AG08395 (cell line): ENCODE data around the gene C1QTNF9.
"Not testable (repeated sequence)": the region's sequence is repeated elsewhere in the genome, so short reads cannot be mapped to it uniquely, and the experiment has no call there.

Experiments
- DNase-seq: peaks from one replicate; pipeline ENCODE4 v3.0.0; 2012; ENCODE audit warnings: mixed read lengths, low spot score

Gene C1QTNF9

GRCh38 chr13:24309300-24309699 is at the start of gene C1QTNF9:
Gene C1QTNF9, plus strand, starts transcription at chr13:24309580. Its CDS starts 6,424 bp downstream, at chr13:24316004.
- DNase-seq = not testable (repeated sequence)

- no peak for DNase-seq
These were observed 47.8 kb upstream of the C1QTNF9 start for GRCh38 chr13:24261566-24261965.

- peak; percentile 14 for DNase-seq
These were observed 45.7 kb upstream of the C1QTNF9 start for GRCh38 chr13:24263632-24264031.

GRCh38 chr13:24264976-24265375 is 44.4 kb upstream of the C1QTNF9 start:
- DNase-seq = no peak

GRCh38 chr13:24265453-24265852 is 43.9 kb upstream of the C1QTNF9 start:
- no peak for DNase-seq

GRCh38 chr13:24267274-24267673 is 42.1 kb upstream of the C1QTNF9 start:
- peak; percentile 54 for DNase-seq

GRCh38 chr13:24267801-24268200 is 41.6 kb upstream of the C1QTNF9 start:
- no peak for DNase-seq

- DNase-seq = no peak
These were observed 39.6 kb upstream of the C1QTNF9 start for GRCh38 chr13:24269821-24270220.

- DNase-seq = peak; percentile 72
These were observed 38.7 kb upstream of the C1QTNF9 start for GRCh38 chr13:24270639-24271141.

- no peak for DNase-seq
These were observed 38.2 kb upstream of the C1QTNF9 start for GRCh38 chr13:24271231-24271600.

- peak; percentile 49 for DNase-seq
These were observed 37.6 kb upstream of the C1QTNF9 start for GRCh38 chr13:24271601-24272451.

- DNase-seq = no peak
These were observed 36.8 kb upstream of the C1QTNF9 start for GRCh38 chr13:24272452-24273161.

- no peak for DNase-seq
These were observed 35.5 kb upstream of the C1QTNF9 start for GRCh38 chr13:24273926-24274325.

GRCh38 chr13:24274452-24275021 is 34.8 kb upstream of the C1QTNF9 start:
- DNase-seq = no peak

- no peak for DNase-seq
These were observed 34.3 kb upstream of the C1QTNF9 start for GRCh38 chr13:24275041-24275440.

- DNase-seq = no peak
These were observed 33.1 kb upstream of the C1QTNF9 start for GRCh38 chr13:24276306-24276705.

GRCh38 chr13:24276861-24277260 is 32.5 kb upstream of the C1QTNF9 start:
- no peak for DNase-seq

GRCh38 chr13:24277761-24278160 is 31.6 kb upstream of the C1QTNF9 start:
- no peak for DNase-seq

- DNase-seq = no peak
These were observed 29.9 kb upstream of the C1QTNF9 start for GRCh38 chr13:24279327-24280110.

GRCh38 chr13:24280720-24281119 is 28.7 kb upstream of the C1QTNF9 start:
- DNase-seq = no peak

- DNase-seq = no peak
These were observed 28.0 kb upstream of the C1QTNF9 start for GRCh38 chr13:24281188-24282008.
